IMR-90 (cell line): ENCODE measurements around the gene PRKAG2. TPM values are rescaled to one million over a fixed set of nuclear protein-coding genes. Genes with fewer than 3 reads are reported as not detected.

Experiments
- CTCF ChIP-seq: conservative IDR thresholded peaks from 2 replicates; pipeline ENCODE4 v1.5.1; 2012; ENCODE audit warnings: mild to moderate bottlenecking, low read depth, low read length, improper control_type of control experiment
- ELK1 ChIP-seq: fragments of 150-350 bp; IDR thresholded peaks from 2 replicates; pipeline ENCODE4 v1.6.1; 2016; ENCODE audit warnings: low read depth, mild to moderate bottlenecking, low read length, moderate library complexity, borderline replicate concordance
- MAFK ChIP-seq: IDR thresholded peaks from 2 replicates; pipeline ENCODE4 v1.6.1; 2012; ENCODE audit warnings: low read depth, low read length, improper control_type of control experiment
- SMC3 ChIP-seq: fragments of 150-350 bp; IDR thresholded peaks from 2 replicates; pipeline ENCODE4 v1.6.1; 2016; ENCODE audit warnings: low read depth, mild to moderate bottlenecking, antibody characterized with exemption, low read length, moderate library complexity
- polyA plus RNA-seq, 3 experiments: library from polyadenylated mRNA; depleted of rRNA; stranded (reverse); fragments of >200 nt; gene quantifications; 2 replicates each; pipeline ENCODE4 v1.2.3, GENCODE V29; 2012; ENCODE audit warnings: low replicate concordance in 1 of 3
- total RNA-seq: library from RNA; depleted of rRNA; stranded (reverse); fragments of >200 nt; gene quantifications from 2 replicates; pipeline ENCODE4 v1.2.3, GENCODE V29; 2012

PRKAG2 gene
- total and polyA plus RNA-seq, 2 of the 4 experiments (the other 2 are of a cell fraction) = 15.4 to 21.6 TPM

GRCh38 chr7:151686826-151687225 is 190.1 kb downstream of the PRKAG2 start (continued):
- TF ChIP-seq ELK1 (no peak), MAFK (no peak), CTCF (no peak), SMC3 (no peak)
